Activated CD4-positive, alpha-beta memory T cell treated with anti-CD3 and anti-CD28 coated beads, Interleukin-2, amount 10 ng/mL, durations not matched to agents 7 days and 5 days (primary cell): ENCODE data around the gene MOCOS. TPM values are rescaled to one million over a fixed set of nuclear protein-coding genes. Genes with fewer than 3 reads are reported as not detected.
"Not testable (repeated sequence)": the region's sequence is repeated elsewhere in the genome, so short reads cannot be mapped to it uniquely, and the experiment has no call there.

Experiments used
- CTCF ChIA-PET: fragments of 350-600 bp; sonication (Branson Sonifier 250); formaldehyde crosslinking; loops from one replicate; lab custom pipeline; 2021; ENCODE audit warnings: antibody characterized with exemption, inconsistent platforms; lab: Charles Lee
- POLR2A ChIA-PET: fragments of 350-600 bp; sonication (Branson Sonifier 250); formaldehyde crosslinking; loops from one replicate; lab custom pipeline; 2021; ENCODE audit warnings: antibody characterized with exemption; lab: Charles Lee
- DNase-seq: peaks from one replicate; pipeline ENCODE4 v3.0.0-alpha.2; 2020
- H3K27ac Mint-ChIP-seq: one replicate; pipeline ENCODE4 v1.8.0; 2021; ENCODE audit warnings: mild to moderate bottlenecking, mixed read lengths
- H3K27me3 Mint-ChIP-seq: one replicate; pipeline ENCODE4 v1.8.0; 2021; ENCODE audit warnings: mixed read lengths
- H3K36me3 Mint-ChIP-seq: one replicate; pipeline ENCODE4 v1.8.0; 2021; ENCODE audit warnings: low read depth, mixed read lengths
- H3K4me1 Mint-ChIP-seq: one replicate; pipeline ENCODE4 v1.8.0; 2021; ENCODE audit warnings: mixed read lengths
- H3K4me3 Mint-ChIP-seq: one replicate; pipeline ENCODE4 v1.8.0; 2021; ENCODE audit warnings: mild to moderate bottlenecking, mixed read lengths
- H3K9me3 Mint-ChIP-seq: one replicate; pipeline ENCODE4 v1.8.0; 2021; ENCODE audit warnings: mixed read lengths
- total RNA-seq, 2 experiments: library from RNA; stranded (reverse); gene quantifications; one replicate each; pipeline ENCODE4 v1.2.3, GENCODE V29; 2021

Gene MOCOS
- total RNA-seq, 2 experiments from 2014 or later, result 0.15 to 0.25 TPM

GRCh38 chr18:36215577-36215976 is 28.3 kb downstream of the MOCOS start:
- DNase-seq, result no peak
- CTCF ChIA-PET, result no interaction called here
- H3K9me3 Mint-ChIP-seq, result no peaks in the 10 kb centered on the region
- H3K27me3 Mint-ChIP-seq, result no peaks in the 10 kb centered on the region
- no peak overlapping the region for H3K4me3 Mint-ChIP-seq
- H3K27ac Mint-ChIP-seq, result no peak overlapping the region
- POLR2A ChIA-PET, result interaction anchor here (1.3 kb wide), 1 partner anchor 86 kb away, joined by 3 read pairs; the partner anchor contains the start of genes ELP2 and SLC39A6
- no peaks in the 10 kb centered on the region for H3K4me1 Mint-ChIP-seq
- no peaks in the 10 kb centered on the region for H3K36me3 Mint-ChIP-seq

GRCh38 chr18:36217348-36217747 is 30.1 kb downstream of the MOCOS start:
- DNase-seq, result no peak
- Mint-ChIP-seq H3K27me3 (no peaks in the 10 kb centered on the region), H3K36me3 (no peaks in the 10 kb centered on the region), H3K27ac (no peak overlapping the region), H3K9me3 (no peaks in the 10 kb centered on the region), H3K4me1 (no peaks in the 10 kb centered on the region), H3K4me3 (no peak overlapping the region)
- ChIA-PET CTCF (no interaction called here), POLR2A (no interaction called here)

GRCh38 chr18:36229188-36229587 is 41.9 kb downstream of the MOCOS start:
- Mint-ChIP-seq H3K27ac (no peak overlapping the region), H3K9me3 (peaks cover 26% of the 10 kb centered on the region), H3K27me3 (peaks cover 20% of the 10 kb centered on the region), H3K4me1 (no peaks in the 10 kb centered on the region), H3K36me3 (peaks cover 8% of the 10 kb centered on the region), H3K4me3 (no peak overlapping the region)
- POLR2A ChIA-PET, result no interaction called here
- CTCF ChIA-PET, result interaction anchor here (0.7 kb wide), 1 partner anchor 75 kb away, joined by 7 read pairs; no protein-coding TSS in a partner anchor
- DNase-seq, result no peak

GRCh38 chr18:36240510-36240909 is 53.2 kb downstream of the MOCOS start:
- H3K27ac Mint-ChIP-seq, H3K9me3 Mint-ChIP-seq, H3K4me1 Mint-ChIP-seq, H3K4me3 Mint-ChIP-seq, POLR2A ChIA-PET, DNase-seq, H3K36me3 Mint-ChIP-seq, CTCF ChIA-PET: not testable (repeated sequence)
- peaks cover 19% of the 10 kb centered on the region for H3K27me3 Mint-ChIP-seq

- Mint-ChIP-seq H3K4me3 (no peak overlapping the region), H3K27ac (no peak overlapping the region), H3K27me3 (peaks cover 24% of the 10 kb centered on the region), H3K9me3 (no peaks in the 10 kb centered on the region), H3K4me1 (no peaks in the 10 kb centered on the region), H3K36me3 (no peaks in the 10 kb centered on the region)
- no peak for DNase-seq
- ChIA-PET CTCF (no interaction called here), POLR2A (no interaction called here)
Measured at GRCh38 chr18:36241831-36242230, 54.5 kb downstream of the MOCOS start.

GRCh38 chr18:36247036-36247435 is 59.7 kb downstream of the MOCOS start:
- H3K36me3 Mint-ChIP-seq, result no peaks in the 10 kb centered on the region
- no peaks in the 10 kb centered on the region for H3K9me3 Mint-ChIP-seq
- no peak overlapping the region for H3K4me3 Mint-ChIP-seq
- H3K4me1 Mint-ChIP-seq, result no peaks in the 10 kb centered on the region
- peaks cover 34% of the 10 kb centered on the region for H3K27me3 Mint-ChIP-seq
- ChIA-PET POLR2A (no interaction called here), CTCF (no interaction called here)
- no peak for DNase-seq
- no peak overlapping the region for H3K27ac Mint-ChIP-seq

GRCh38 chr18:36249392-36249791 is 62.1 kb downstream of the MOCOS start:
- peaks cover 28% of the 10 kb centered on the region for H3K27me3 Mint-ChIP-seq
- no peaks in the 10 kb centered on the region for H3K36me3 Mint-ChIP-seq
- CTCF ChIA-PET, result no interaction called here
- H3K9me3 Mint-ChIP-seq, result no peaks in the 10 kb centered on the region
- no peak overlapping the region for H3K27ac Mint-ChIP-seq
- no peak overlapping the region for H3K4me3 Mint-ChIP-seq
- no peaks in the 10 kb centered on the region for H3K4me1 Mint-ChIP-seq
- POLR2A ChIA-PET, result no interaction called here
- DNase-seq, result no peak

- CTCF ChIA-PET, result no interaction called here
- H3K9me3 Mint-ChIP-seq, result no peaks in the 10 kb centered on the region
- H3K4me3 Mint-ChIP-seq, result no peak overlapping the region
- H3K36me3 Mint-ChIP-seq, result no peaks in the 10 kb centered on the region
- H3K4me1 Mint-ChIP-seq, result no peaks in the 10 kb centered on the region
- POLR2A ChIA-PET, result no interaction called here
- H3K27ac Mint-ChIP-seq, result no peak overlapping the region
- peaks cover 19% of the 10 kb centered on the region for H3K27me3 Mint-ChIP-seq
- no peak for DNase-seq
Measured at GRCh38 chr18:36250827-36251226, 63.5 kb downstream of the MOCOS start.

- CTCF ChIA-PET, result no interaction called here
- Mint-ChIP-seq H3K27ac (no peak overlapping the region), H3K9me3 (no peaks in the 10 kb centered on the region)
Measured at GRCh38 chr18:36255072-36255698, 67.9 kb downstream of the MOCOS start.

GRCh38 chr18:36256094-36256493 is 68.8 kb downstream of the MOCOS start:
- Mint-ChIP-seq H3K27me3 (peaks cover 13% of the 10 kb centered on the region), H3K4me3 (no peak overlapping the region), H3K27ac (no peak overlapping the region), H3K4me1 (no peaks in the 10 kb centered on the region), H3K9me3 (no peaks in the 10 kb centered on the region), H3K36me3 (no peaks in the 10 kb centered on the region)
- DNase-seq, result no peak
- POLR2A ChIA-PET, result no interaction called here
- CTCF ChIA-PET, result no interaction called here

More at GRCh38 chr18:36255072-36255698, 67.9 kb downstream of the MOCOS start:
- H3K4me3 Mint-ChIP-seq, result no peak overlapping the region
- H3K27me3 Mint-ChIP-seq, result peaks cover 13% of the 10 kb centered on the region
- POLR2A ChIA-PET, result no interaction called here
- no peak for DNase-seq
- H3K36me3 Mint-ChIP-seq, result no peaks in the 10 kb centered on the region
- H3K4me1 Mint-ChIP-seq, result no peaks in the 10 kb centered on the region

GRCh38 chr18:36262971-36263370 is 75.7 kb downstream of the MOCOS start:
- H3K4me1 Mint-ChIP-seq, result no peaks in the 10 kb centered on the region
- DNase-seq, result no peak
- H3K27me3 Mint-ChIP-seq, result peaks cover 5% of the 10 kb centered on the region
- POLR2A ChIA-PET, result no interaction called here
- H3K36me3 Mint-ChIP-seq, result no peaks in the 10 kb centered on the region
- CTCF ChIA-PET, result no interaction called here
- H3K27ac Mint-ChIP-seq, result no peak overlapping the region
- no peaks in the 10 kb centered on the region for H3K9me3 Mint-ChIP-seq
- H3K4me3 Mint-ChIP-seq, result no peak overlapping the region

- Mint-ChIP-seq H3K27me3 (peaks cover 2% of the 10 kb centered on the region), H3K9me3 (no peaks in the 10 kb centered on the region), H3K36me3 (no peaks in the 10 kb centered on the region)
Measured at GRCh38 chr18:36264283-36264682, 77.0 kb downstream of the MOCOS start.

GRCh38 chr18:36265015-36265414 is 77.7 kb downstream of the MOCOS start:
- CTCF ChIA-PET, result no interaction called here
- no peak overlapping the region for H3K4me3 Mint-ChIP-seq
- peaks cover 6% of the 10 kb centered on the region for H3K27me3 Mint-ChIP-seq

More at GRCh38 chr18:36264283-36264682, 77.0 kb downstream of the MOCOS start:
- Mint-ChIP-seq H3K4me3 (no peak overlapping the region), H3K4me1 (no peaks in the 10 kb centered on the region), H3K27ac (no peak overlapping the region)
- ChIA-PET CTCF (no interaction called here), POLR2A (no interaction called here)
- no peak for DNase-seq

GRCh38 chr18:36269157-36269556 is 81.9 kb downstream of the MOCOS start:
- ChIA-PET CTCF (no interaction called here), POLR2A (no interaction called here)
- no peaks in the 10 kb centered on the region for H3K9me3 Mint-ChIP-seq
- peaks cover 4% of the 10 kb centered on the region for H3K27me3 Mint-ChIP-seq
- no peak overlapping the region for H3K4me3 Mint-ChIP-seq
- no peaks in the 10 kb centered on the region for H3K4me1 Mint-ChIP-seq
- H3K36me3 Mint-ChIP-seq, result no peaks in the 10 kb centered on the region
- no peak overlapping the region for H3K27ac Mint-ChIP-seq
- no peak for DNase-seq

More at GRCh38 chr18:36265015-36265414, 77.7 kb downstream of the MOCOS start:
- no peak for DNase-seq
- no peaks in the 10 kb centered on the region for H3K36me3 Mint-ChIP-seq
- no peaks in the 10 kb centered on the region for H3K9me3 Mint-ChIP-seq
- H3K4me1 Mint-ChIP-seq, result no peaks in the 10 kb centered on the region
- no peak overlapping the region for H3K27ac Mint-ChIP-seq
- POLR2A ChIA-PET, result no interaction called here
